ENCODE data around the gene FMO4.
"Not testable (repeated sequence)": the region's sequence is repeated elsewhere in the genome, so short reads cannot be mapped to it uniquely, and the experiment has no call there.

Gene FMO4

GRCh38 chr1:171313835-171314320 lies at the start of gene FMO4:
Gene FMO4 (plus strand): TSS chr1:171314183. CDS start chr1:171319826, 5,643 bp downstream.
- peak; percentile 95 for DNase-seq

- no peak for DNase-seq
These were observed 48.3 kb upstream of the FMO4 start for GRCh38 chr1:171265686-171266085.

- DNase-seq, result no peak
These were observed 47.1 kb upstream of the FMO4 start for GRCh38 chr1:171266930-171267329.

- DNase-seq, result no peak
These were observed 46.6 kb upstream of the FMO4 start for GRCh38 chr1:171267391-171267790.

GRCh38 chr1:171270806-171271205 lies 43.2 kb upstream of the FMO4 start:
- DNase-seq, result no peak

- DNase-seq, result no peak
These were observed 36.4 kb upstream of the FMO4 start for GRCh38 chr1:171277534-171277933.

- no peak for DNase-seq
These were observed 34.7 kb upstream of the FMO4 start for GRCh38 chr1:171279234-171279633.

- no peak for DNase-seq
These were observed 34.3 kb upstream of the FMO4 start for GRCh38 chr1:171279678-171280077.

GRCh38 chr1:171280599-171280998 lies 33.4 kb upstream of the FMO4 start:
- DNase-seq, result no peak

GRCh38 chr1:171286032-171286705 lies 27.8 kb upstream of the FMO4 start:
- DNase-seq, result no peak

GRCh38 chr1:171290621-171291020 lies 23.4 kb upstream of the FMO4 start:
- no peak for DNase-seq

- DNase-seq, result no peak
These were observed 21.2 kb upstream of the FMO4 start for GRCh38 chr1:171292799-171293198.

- DNase-seq, result not testable (repeated sequence)
These were observed 18.6 kb upstream of the FMO4 start for GRCh38 chr1:171295383-171295782.

- DNase-seq, result no peak
These were observed 18.2 kb upstream of the FMO4 start for GRCh38 chr1:171295821-171296220.

- no peak for DNase-seq
These were observed 17.1 kb upstream of the FMO4 start for GRCh38 chr1:171296897-171297296.

GRCh38 chr1:171298696-171299095 lies 15.3 kb upstream of the FMO4 start:
- no peak for DNase-seq

- no peak for DNase-seq
These were observed 14.6 kb upstream of the FMO4 start for GRCh38 chr1:171299342-171299741.

- no peak for DNase-seq
These were observed 13.6 kb upstream of the FMO4 start for GRCh38 chr1:171300401-171300800.

- DNase-seq, result no peak
These were observed 3.3 kb upstream of the FMO4 start for GRCh38 chr1:171310661-171311087.

- DNase-seq, result no peak
These were observed 2.0 kb upstream of the FMO4 start for GRCh38 chr1:171311771-171312558.

GRCh38 chr1:171313319-171313834 lies 606 bp upstream of the FMO4 start:
- no peak for DNase-seq

- DNase-seq, result no peak
These were observed 15.3 kb downstream of the FMO4 start for GRCh38 chr1:171329251-171329650.

GRCh38 chr1:171334024-171334640 lies 20.1 kb downstream of the FMO4 start:
- DNase-seq, result no peak

- DNase-seq, result no peak
These were observed 22.0 kb downstream of the FMO4 start for GRCh38 chr1:171335964-171336363.

Measured in CD4-positive, alpha-beta T cell treated with Interleukin-21 for 1 hour (primary cell).